Measurements from ENCODE around the gene KCTD13. TPM values are rescaled to one million over a fixed set of nuclear protein-coding genes. Genes with fewer than 3 reads are reported as not detected.
"Not testable (repeated sequence)": the region's sequence is repeated elsewhere in the genome, so short reads cannot be mapped to it uniquely, and the experiment has no call there.

KCTD13 gene
- total and polyA plus RNA-seq, 8 donors = 14.8 to 24.2 (median 20.9) TPM

- no peaks in the 10 kb centered on the region for H3K9me3 ChIP-seq
- H3K36me3 ChIP-seq = peaks cover 0 to 20% of the 10 kb centered on the region in 2 donors
- ATAC-seq (no peak), DNase-seq (peak in 1 of 4 donors; percentile 79)
- TF ChIP-seq CTCF (IDR thresholded peaks at IDR 0.05) = no peak
- peaks cover 9 to 34% of the 10 kb centered on the region in 2 donors for H3K4me1 ChIP-seq
- H3K27me3 ChIP-seq = no peaks in the 10 kb centered on the region
- peak overlapping the region; percentile 92 to 93 for H3K27ac ChIP-seq
- peak overlapping the region; percentile 77 to 78 for H3K4me3 ChIP-seq
- intact Hi-C loops (cut with DNase I) = no loop called here
Observed at GRCh38 chr16:29963021-29963743, 37.2 kb upstream of the KCTD13 start.

GRCh38 chr16:29962344-29962994 lies 36.4 kb upstream of the KCTD13 start:
- DNase-seq (peak in 2 of 4 donors; percentile 49 to 76), ATAC-seq (peak; percentile 69)
- Histone ChIP-seq H3K36me3 (peaks cover 0 to 14% of the 10 kb centered on the region in 2 donors), H3K4me3 (peak overlapping the region; percentile 77 to 78), H3K27ac (peak overlapping the region; percentile 92 to 93), H3K9me3 (no peaks in the 10 kb centered on the region), H3K27me3 (no peaks in the 10 kb centered on the region), H3K4me1 (peaks cover 9 to 34% of the 10 kb centered on the region in 2 donors)
- no peak for TF ChIP-seq CTCF (IDR thresholded peaks at IDR 0.05)
- intact Hi-C loops (cut with DNase I) = no loop called here

GRCh38 chr16:29961479-29962343 lies 35.7 kb upstream of the KCTD13 start, which contains the start of gene TMEM219:
Gene TMEM219, plus strand, starts transcription at chr16:29962079. Its CDS starts 1,065 bp downstream, at chr16:29963144.
- intact Hi-C loops (cut with DNase I) = no loop called here
- peak within 1 kb of the TSS; percentile 77 to 78 for H3K4me3 ChIP-seq
- H3K27me3 ChIP-seq = no peaks in the 10 kb centered on the region
- TF ChIP-seq CTCF (IDR thresholded peaks at IDR 0.05) = peak; percentile 51 to 72
- peaks cover 9 to 34% of the 10 kb centered on the region in 2 donors for H3K4me1 ChIP-seq
- peaks cover 0 to 8% of the 10 kb centered on the region in 2 donors for H3K36me3 ChIP-seq
- peak; percentile 91 to 98 (median 96) for DNase-seq
- H3K27ac ChIP-seq = peak within 1 kb of the TSS; percentile 92 to 93
- H3K9me3 ChIP-seq = no peaks in the 10 kb centered on the region
- peak; percentile 97 for ATAC-seq

- Histone ChIP-seq H3K36me3 (peaks cover 0 to 6% of the 10 kb centered on the region in 2 donors), H3K4me1 (peaks cover 9 to 28% of the 10 kb centered on the region in 2 donors), H3K27ac (peak overlapping the region; percentile 92 to 93), H3K27me3 (no peaks in the 10 kb centered on the region), H3K4me3 (peak overlapping the region; percentile 77 to 78), H3K9me3 (no peaks in the 10 kb centered on the region)
- no peak for TF ChIP-seq CTCF (IDR thresholded peaks at IDR 0.05)
- DNase-seq = no peak
- intact Hi-C loops (cut with DNase I) = no loop called here
- no peak for ATAC-seq
Observed at GRCh38 chr16:29961127-29961478, 35.1 kb upstream of the KCTD13 start.

GRCh38 chr16:29959821-29960220 lies 33.8 kb upstream of the KCTD13 start:
- H3K27ac ChIP-seq; H3K4me3 ChIP-seq; H3K9me3 ChIP-seq; H3K27me3 ChIP-seq; H3K36me3 ChIP-seq; ATAC-seq; DNase-seq; intact Hi-C loops (cut with DNase I): not testable (repeated sequence)
- H3K4me1 ChIP-seq = peaks cover 9 to 23% of the 10 kb centered on the region in 2 donors

All from left lung (tissue), 10 donors.